HepG2 (cell line): ENCODE results near the gene NISCH. TPM values are rescaled to one million over a fixed set of nuclear protein-coding genes. Genes with fewer than 3 reads are reported as not detected.

ENCODE experiments used
- NCOR1 ChIP-seq: fragments of 200-600 bp; sonication (generic); IDR thresholded peaks from 2 replicates; pipeline ENCODE4 v1.7.0; 2017; ENCODE audit warnings: antibody characterized with exemption, low read length, borderline replicate concordance
- NPAS2 ChIP-seq: sonication (generic); formaldehyde crosslinking; IDR thresholded peaks from 2 replicates; pipeline ENCODE4 v1.8.0; 2022; ENCODE audit warnings: mild to moderate bottlenecking, missing genetic modification reagents, borderline replicate concordance
- PAF1 ChIP-seq: IDR thresholded peaks from 2 replicates; pipeline ENCODE4 v1.6.1; 2016; ENCODE audit warnings: missing genetic modification reagents, missing compliant biosample characterization
- POLR2G ChIP-seq: fragments of 200-400 bp; formaldehyde crosslinking; IDR thresholded peaks from 2 replicates; pipeline ENCODE4 v1.6.1; 2018; ENCODE audit warnings: mild to moderate bottlenecking, low read depth, low read length, moderate library complexity
- ZNF121 ChIP-seq: sonication (generic); formaldehyde crosslinking; IDR thresholded peaks from 2 replicates; pipeline ENCODE4 v1.5.0; 2020; ENCODE audit warnings: mild to moderate bottlenecking, missing genetic modification reagents
- ZNF792 ChIP-seq: IDR thresholded peaks from 2 replicates; pipeline ENCODE4 v1.6.1; 2016
- polyA plus RNA-seq, 8 experiments: library from polyadenylated mRNA; depleted of rRNA in 3 of 8; stranded (reverse) in 7 of 8; unstranded in 1 of 8; fragments of >200 nt; fragmentation: Illumina TruSeq in 4 of 8; extraction: Trizol in 4 of 8; gene quantifications; 2 replicates each; pipeline versions ENCODE4 v1.2.1 to v1.2.3, GENCODE V29; 2011 to 2016; ENCODE audit warnings: low read depth in 4 of 8, missing spikeins in 1 of 8, mixed read lengths in 1 of 8; ENCODE audit not compliant: insufficient read depth in 1 of 8
- total RNA-seq, 5 experiments: library from RNA; depleted of rRNA; stranded (reverse); fragments of >200 nt; fragmentation: Illumina TruSeq; extraction: Trizol; gene quantifications; 2 replicates each; pipeline ENCODE4 v1.2.3, GENCODE V29; 2016; ENCODE audit warnings: low read depth in 1 of 5
- TF ChIP-seq, protein P1 (sequence below): sonication (generic); formaldehyde crosslinking; IDR thresholded peaks from 2 replicates; pipeline ENCODE4 v1.4.0; 2020; ENCODE audit warnings: mild to moderate bottlenecking, missing genetic modification reagents
- TF ChIP-seq, protein P2 (sequence below): sonication (generic); formaldehyde crosslinking; IDR thresholded peaks from 2 replicates; pipeline ENCODE4 v1.8.0; 2022; ENCODE audit warnings: mild to moderate bottlenecking, missing genetic modification reagents; ENCODE audit not compliant: insufficient replicate concordance
- TF ChIP-seq, protein P3 (sequence below): sonication (generic); formaldehyde crosslinking; IDR thresholded peaks from 2 replicates; pipeline ENCODE4 v1.4.0; 2020; ENCODE audit warnings: missing genetic modification reagents
- TF ChIP-seq, protein P4 (sequence below): IDR thresholded peaks from 2 replicates; pipeline ENCODE4 v1.6.1; 2016; ENCODE audit warnings: mild to moderate bottlenecking, missing biosample characterization, missing genetic modification reagents
- TF ChIP-seq, protein P5 (sequence below): IDR thresholded peaks from 2 replicates; pipeline ENCODE4 v1.6.1; 2016; ENCODE audit warnings: missing compliant biosample characterization, missing genetic modification reagents, borderline replicate concordance
- TF ChIP-seq, protein P6 (sequence below): sonication (generic); formaldehyde crosslinking; IDR thresholded peaks from 2 replicates; pipeline ENCODE4 v1.4.0; 2020; ENCODE audit warnings: mild to moderate bottlenecking, missing genetic modification reagents
- TF ChIP-seq, protein P7 (sequence below): fragments of 450-650 bp; IDR thresholded peaks from 2 replicates; pipeline ENCODE4 v1.6.1; 2017; ENCODE audit warnings: mild to moderate bottlenecking

Gene NISCH
- total and polyA plus RNA-seq, 2 of the 13 experiments (the other 11 are each of a cell fraction or from before 2014, with no cell fraction given): 27.0 to 47.6 TPM

DNA sequence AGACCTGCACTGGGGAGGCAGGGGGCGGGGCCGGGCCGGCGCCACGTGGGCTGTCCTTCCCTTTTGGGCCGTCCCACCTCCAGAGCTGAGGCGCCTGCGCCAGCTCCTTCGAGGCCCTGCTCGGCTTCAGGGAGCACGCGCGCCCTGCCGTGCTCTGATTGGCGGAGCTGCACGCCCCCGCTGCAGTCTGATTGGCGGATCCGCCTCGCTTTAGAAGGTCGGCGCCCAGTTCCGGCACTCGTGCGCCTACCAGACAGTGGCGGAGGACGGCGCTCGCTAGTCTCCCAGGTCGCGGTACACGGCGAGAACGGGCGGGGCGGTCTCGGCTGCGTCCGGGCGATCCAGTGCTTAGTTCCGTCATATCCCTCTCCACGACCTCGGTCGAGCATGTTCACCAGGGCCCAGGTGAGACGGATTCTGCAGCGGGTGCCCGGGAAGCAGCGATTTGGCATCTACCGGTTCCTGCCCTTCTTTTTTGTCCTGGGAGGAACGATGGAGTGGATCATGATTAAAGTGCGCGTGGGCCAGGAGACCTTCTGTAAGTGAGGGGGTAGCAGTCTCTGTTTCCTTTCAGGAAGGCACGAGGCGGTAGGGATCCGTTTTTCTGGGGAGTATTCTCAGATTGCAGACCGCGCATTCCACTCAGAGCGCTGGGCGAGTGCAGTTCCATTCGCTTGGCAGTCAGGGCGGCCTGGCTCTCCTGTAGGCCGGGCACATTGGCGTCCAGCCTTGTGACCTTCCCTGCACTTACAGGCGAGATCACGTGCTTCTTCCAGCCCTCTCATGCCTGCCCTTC lies 81.2 kb downstream of the NISCH start, which contains the start of gene UQCC5 (continued):
- TF ChIP-seq, protein P1, sequence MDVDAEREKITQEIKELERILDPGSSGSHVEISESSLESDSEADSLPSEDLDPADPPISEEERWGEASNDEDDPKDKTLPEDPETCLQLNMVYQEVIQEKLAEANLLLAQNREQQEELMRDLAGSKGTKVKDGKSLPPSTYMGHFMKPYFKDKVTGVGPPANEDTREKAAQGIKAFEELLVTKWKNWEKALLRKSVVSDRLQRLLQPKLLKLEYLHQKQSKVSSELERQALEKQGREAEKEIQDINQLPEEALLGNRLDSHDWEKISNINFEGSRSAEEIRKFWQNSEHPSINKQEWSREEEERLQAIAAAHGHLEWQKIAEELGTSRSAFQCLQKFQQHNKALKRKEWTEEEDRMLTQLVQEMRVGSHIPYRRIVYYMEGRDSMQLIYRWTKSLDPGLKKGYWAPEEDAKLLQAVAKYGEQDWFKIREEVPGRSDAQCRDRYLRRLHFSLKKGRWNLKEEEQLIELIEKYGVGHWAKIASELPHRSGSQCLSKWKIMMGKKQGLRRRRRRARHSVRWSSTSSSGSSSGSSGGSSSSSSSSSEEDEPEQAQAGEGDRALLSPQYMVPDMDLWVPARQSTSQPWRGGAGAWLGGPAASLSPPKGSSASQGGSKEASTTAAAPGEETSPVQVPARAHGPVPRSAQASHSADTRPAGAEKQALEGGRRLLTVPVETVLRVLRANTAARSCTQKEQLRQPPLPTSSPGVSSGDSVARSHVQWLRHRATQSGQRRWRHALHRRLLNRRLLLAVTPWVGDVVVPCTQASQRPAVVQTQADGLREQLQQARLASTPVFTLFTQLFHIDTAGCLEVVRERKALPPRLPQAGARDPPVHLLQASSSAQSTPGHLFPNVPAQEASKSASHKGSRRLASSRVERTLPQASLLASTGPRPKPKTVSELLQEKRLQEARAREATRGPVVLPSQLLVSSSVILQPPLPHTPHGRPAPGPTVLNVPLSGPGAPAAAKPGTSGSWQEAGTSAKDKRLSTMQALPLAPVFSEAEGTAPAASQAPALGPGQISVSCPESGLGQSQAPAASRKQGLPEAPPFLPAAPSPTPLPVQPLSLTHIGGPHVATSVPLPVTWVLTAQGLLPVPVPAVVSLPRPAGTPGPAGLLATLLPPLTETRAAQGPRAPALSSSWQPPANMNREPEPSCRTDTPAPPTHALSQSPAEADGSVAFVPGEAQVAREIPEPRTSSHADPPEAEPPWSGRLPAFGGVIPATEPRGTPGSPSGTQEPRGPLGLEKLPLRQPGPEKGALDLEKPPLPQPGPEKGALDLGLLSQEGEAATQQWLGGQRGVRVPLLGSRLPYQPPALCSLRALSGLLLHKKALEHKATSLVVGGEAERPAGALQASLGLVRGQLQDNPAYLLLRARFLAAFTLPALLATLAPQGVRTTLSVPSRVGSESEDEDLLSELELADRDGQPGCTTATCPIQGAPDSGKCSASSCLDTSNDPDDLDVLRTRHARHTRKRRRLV (CRISPR knock-in tag): peak; percentile 71; the same call in 1 of the 2 replicates
- peak; percentile 98 for TF ChIP-seq POLR2G
- TF ChIP-seq ZNF121: no peak
- peak; percentile 92 for TF ChIP-seq ZNF792 (CRISPR knock-in tag)
- TF ChIP-seq NPAS2: no peak
- TF ChIP-seq, protein P2, sequence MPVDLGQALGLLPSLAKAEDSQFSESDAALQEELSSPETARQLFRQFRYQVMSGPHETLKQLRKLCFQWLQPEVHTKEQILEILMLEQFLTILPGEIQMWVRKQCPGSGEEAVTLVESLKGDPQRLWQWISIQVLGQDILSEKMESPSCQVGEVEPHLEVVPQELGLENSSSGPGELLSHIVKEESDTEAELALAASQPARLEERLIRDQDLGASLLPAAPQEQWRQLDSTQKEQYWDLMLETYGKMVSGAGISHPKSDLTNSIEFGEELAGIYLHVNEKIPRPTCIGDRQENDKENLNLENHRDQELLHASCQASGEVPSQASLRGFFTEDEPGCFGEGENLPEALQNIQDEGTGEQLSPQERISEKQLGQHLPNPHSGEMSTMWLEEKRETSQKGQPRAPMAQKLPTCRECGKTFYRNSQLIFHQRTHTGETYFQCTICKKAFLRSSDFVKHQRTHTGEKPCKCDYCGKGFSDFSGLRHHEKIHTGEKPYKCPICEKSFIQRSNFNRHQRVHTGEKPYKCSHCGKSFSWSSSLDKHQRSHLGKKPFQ (CRISPR knock-in tag): no peak
- TF ChIP-seq PAF1 (CRISPR knock-in tag): no peak
- TF ChIP-seq, protein P3, sequence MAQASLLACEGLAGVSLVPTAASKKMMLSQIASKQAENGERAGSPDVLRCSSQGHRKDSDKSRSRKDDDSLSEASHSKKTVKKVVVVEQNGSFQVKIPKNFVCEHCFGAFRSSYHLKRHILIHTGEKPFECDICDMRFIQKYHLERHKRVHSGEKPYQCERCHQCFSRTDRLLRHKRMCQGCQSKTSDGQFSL (CRISPR knock-in tag): no peak; the same call in 1 of the 2 replicates
- TF ChIP-seq, protein P4, sequence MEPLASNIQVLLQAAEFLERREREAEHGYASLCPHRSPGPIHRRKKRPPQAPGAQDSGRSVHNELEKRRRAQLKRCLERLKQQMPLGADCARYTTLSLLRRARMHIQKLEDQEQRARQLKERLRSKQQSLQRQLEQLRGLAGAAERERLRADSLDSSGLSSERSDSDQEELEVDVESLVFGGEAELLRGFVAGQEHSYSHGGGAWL: peak; percentile 85
- TF ChIP-seq, protein P5, sequence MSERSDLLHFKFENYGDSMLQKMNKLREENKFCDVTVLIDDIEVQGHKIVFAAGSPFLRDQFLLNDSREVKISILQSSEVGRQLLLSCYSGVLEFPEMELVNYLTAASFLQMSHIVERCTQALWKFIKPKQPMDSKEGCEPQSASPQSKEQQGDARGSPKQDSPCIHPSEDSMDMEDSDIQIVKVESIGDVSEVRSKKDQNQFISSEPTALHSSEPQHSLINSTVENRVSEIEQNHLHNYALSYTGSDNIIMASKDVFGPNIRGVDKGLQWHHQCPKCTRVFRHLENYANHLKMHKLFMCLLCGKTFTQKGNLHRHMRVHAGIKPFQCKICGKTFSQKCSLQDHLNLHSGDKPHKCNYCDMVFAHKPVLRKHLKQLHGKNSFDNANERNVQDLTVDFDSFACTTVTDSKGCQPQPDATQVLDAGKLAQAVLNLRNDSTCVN (CRISPR knock-in tag): peak; percentile 61; the same call in 1 of the 2 replicates
- TF ChIP-seq, protein P6, sequence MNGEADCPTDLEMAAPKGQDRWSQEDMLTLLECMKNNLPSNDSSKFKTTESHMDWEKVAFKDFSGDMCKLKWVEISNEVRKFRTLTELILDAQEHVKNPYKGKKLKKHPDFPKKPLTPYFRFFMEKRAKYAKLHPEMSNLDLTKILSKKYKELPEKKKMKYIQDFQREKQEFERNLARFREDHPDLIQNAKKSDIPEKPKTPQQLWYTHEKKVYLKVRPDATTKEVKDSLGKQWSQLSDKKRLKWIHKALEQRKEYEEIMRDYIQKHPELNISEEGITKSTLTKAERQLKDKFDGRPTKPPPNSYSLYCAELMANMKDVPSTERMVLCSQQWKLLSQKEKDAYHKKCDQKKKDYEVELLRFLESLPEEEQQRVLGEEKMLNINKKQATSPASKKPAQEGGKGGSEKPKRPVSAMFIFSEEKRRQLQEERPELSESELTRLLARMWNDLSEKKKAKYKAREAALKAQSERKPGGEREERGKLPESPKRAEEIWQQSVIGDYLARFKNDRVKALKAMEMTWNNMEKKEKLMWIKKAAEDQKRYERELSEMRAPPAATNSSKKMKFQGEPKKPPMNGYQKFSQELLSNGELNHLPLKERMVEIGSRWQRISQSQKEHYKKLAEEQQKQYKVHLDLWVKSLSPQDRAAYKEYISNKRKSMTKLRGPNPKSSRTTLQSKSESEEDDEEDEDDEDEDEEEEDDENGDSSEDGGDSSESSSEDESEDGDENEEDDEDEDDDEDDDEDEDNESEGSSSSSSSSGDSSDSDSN (CRISPR knock-in tag): peak; percentile 96
- TF ChIP-seq, protein P7, sequence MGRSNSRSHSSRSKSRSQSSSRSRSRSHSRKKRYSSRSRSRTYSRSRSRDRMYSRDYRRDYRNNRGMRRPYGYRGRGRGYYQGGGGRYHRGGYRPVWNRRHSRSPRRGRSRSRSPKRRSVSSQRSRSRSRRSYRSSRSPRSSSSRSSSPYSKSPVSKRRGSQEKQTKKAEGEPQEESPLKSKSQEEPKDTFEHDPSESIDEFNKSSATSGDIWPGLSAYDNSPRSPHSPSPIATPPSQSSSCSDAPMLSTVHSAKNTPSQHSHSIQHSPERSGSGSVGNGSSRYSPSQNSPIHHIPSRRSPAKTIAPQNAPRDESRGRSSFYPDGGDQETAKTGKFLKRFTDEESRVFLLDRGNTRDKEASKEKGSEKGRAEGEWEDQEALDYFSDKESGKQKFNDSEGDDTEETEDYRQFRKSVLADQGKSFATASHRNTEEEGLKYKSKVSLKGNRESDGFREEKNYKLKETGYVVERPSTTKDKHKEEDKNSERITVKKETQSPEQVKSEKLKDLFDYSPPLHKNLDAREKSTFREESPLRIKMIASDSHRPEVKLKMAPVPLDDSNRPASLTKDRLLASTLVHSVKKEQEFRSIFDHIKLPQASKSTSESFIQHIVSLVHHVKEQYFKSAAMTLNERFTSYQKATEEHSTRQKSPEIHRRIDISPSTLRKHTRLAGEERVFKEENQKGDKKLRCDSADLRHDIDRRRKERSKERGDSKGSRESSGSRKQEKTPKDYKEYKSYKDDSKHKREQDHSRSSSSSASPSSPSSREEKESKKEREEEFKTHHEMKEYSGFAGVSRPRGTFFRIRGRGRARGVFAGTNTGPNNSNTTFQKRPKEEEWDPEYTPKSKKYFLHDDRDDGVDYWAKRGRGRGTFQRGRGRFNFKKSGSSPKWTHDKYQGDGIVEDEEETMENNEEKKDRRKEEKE: no peak
- no peak for TF ChIP-seq NCOR1
